SK-N-SH (cell line): ENCODE data around the gene OSBPL10. TPM values are rescaled to one million over a fixed set of nuclear protein-coding genes. Genes with fewer than 3 reads are reported as not detected.

Experiments used
- CTCF ChIA-PET: fragments of 300-600, 350-600 bp; formaldehyde crosslinking; extraction: SDS; loops from one replicate; lab custom pipeline; 2021; lab: Yijun Ruan, JAX
- POLR2A ChIA-PET: fragments of 350-600 bp; sonication (Branson Sonifier 250); formaldehyde crosslinking; extraction: SDS; loops from one replicate; lab custom pipeline; 2020; ENCODE audit warnings: antibody characterized with exemption, inconsistent platforms; lab: Yijun Ruan, JAX
- DNase-seq: peaks from one replicate; pipeline ENCODE4 v3.0.0; 2012
- H2AFZ ChIP-seq: fragments of 200-600 bp; sonication (generic); 2 replicates; pipeline ENCODE4 v1.8.1; 2016; ENCODE audit warnings: antibody characterized with exemption, mild to moderate bottlenecking, low read depth
- H3F3A ChIP-seq: fragments of 200-600 bp; sonication (generic); replicated peaks from 2 replicates; pipeline ENCODE3; 2016; ENCODE audit warnings: antibody characterized with exemption, mild to moderate bottlenecking; ENCODE audit not compliant: insufficient read depth
- H3K27ac ChIP-seq, 2 experiments: fragments of 200-500 bp in 1 of 2; fragments of 200-600 bp in 1 of 2; sonication (Bioruptor generic) in 1 of 2; sonication (generic), shearing (Covaris generic) in 1 of 2; 2 replicates each; pipeline versions ENCODE4 v1.5.1 to v1.6.1; 2014 to 2016; ENCODE audit warnings: low read depth in 2 of 2, inconsistent platforms in 1 of 2, low read length in 1 of 2, mild to moderate bottlenecking in 1 of 2, mixed read lengths in 1 of 2
- H3K27me3 ChIP-seq: fragments of 200-600 bp; sonication (generic), shearing (Covaris generic); 2 replicates; pipeline ENCODE4 v1.6.1; 2016; ENCODE audit warnings: mixed run types; ENCODE audit not compliant: insufficient read depth
- H3K36me3 ChIP-seq, 2 experiments: fragments of 200-500 bp in 1 of 2; fragments of 200-600 bp in 1 of 2; sonication (Bioruptor generic) in 1 of 2; sonication (generic) in 1 of 2; replicated peaks in 1 of 2; 2 replicates each; pipeline versions ENCODE3 to v1.5.1; 2014 to 2016; ENCODE audit warnings: low read length in 1 of 2, mild to moderate bottlenecking in 1 of 2; ENCODE audit not compliant: insufficient read depth in 2 of 2, control insufficient read depth in 1 of 2
- H3K4me1 ChIP-seq, 2 experiments: fragments of 200-500 bp in 1 of 2; fragments of 200-600 bp in 1 of 2; sonication (Bioruptor generic) in 1 of 2; sonication (generic), shearing (Covaris generic) in 1 of 2; 2 replicates each; pipeline versions ENCODE4 v1.5.1 to v1.6.1; 2014 to 2016; ENCODE audit warnings: low read depth in 1 of 2, low read length in 1 of 2, mixed run types in 1 of 2; ENCODE audit not compliant: insufficient read depth in 2 of 2, control insufficient read depth in 1 of 2
- H3K4me2 ChIP-seq: fragments of 200-600 bp; sonication (generic), shearing (Covaris generic); 2 replicates; pipeline ENCODE4 v1.6.1; 2017; ENCODE audit warnings: mixed run types
- H3K4me3 ChIP-seq, 2 experiments: fragments of 200-500 bp in 1 of 2; fragments of 200-600 bp in 1 of 2; sonication (Bioruptor generic) in 1 of 2; sonication (generic), shearing (Covaris generic) in 1 of 2; 2 replicates each; pipeline versions ENCODE4 v1.5.1 to v1.8.1; 2014 to 2016; ENCODE audit warnings: low read depth in 2 of 2, inconsistent platforms in 1 of 2, low read length in 1 of 2, mild to moderate bottlenecking in 1 of 2, mixed read lengths in 1 of 2, moderate library complexity in 1 of 2
- H3K79me2 ChIP-seq: fragments of 200-600 bp; sonication (generic); 2 replicates; pipeline ENCODE4 v1.8.1; 2017; ENCODE audit warnings: mild to moderate bottlenecking; ENCODE audit not compliant: insufficient read depth
- H3K9ac ChIP-seq: fragments of 200-600 bp; sonication (generic); 2 replicates; pipeline ENCODE4 v1.6.1; 2017; ENCODE audit warnings: mixed run types
- H3K9me2 ChIP-seq: fragments of 200-600 bp; sonication (generic); 2 replicates; pipeline ENCODE4 v1.6.1; 2017; ENCODE audit warnings: mixed run types
- H3K9me3 ChIP-seq: fragments of 200-600 bp; sonication (generic); 2 replicates; pipeline ENCODE4 v1.6.1; 2017; ENCODE audit warnings: mixed run types, mild to moderate bottlenecking, moderate library complexity
- H4K20me1 ChIP-seq: fragments of 200-600 bp; sonication (generic); 2 replicates; pipeline ENCODE4 v1.6.1; 2017; ENCODE audit warnings: mild to moderate bottlenecking, mixed run types; ENCODE audit not compliant: insufficient read depth
- CHD2 ChIP-seq: fragments of 150-350 bp; IDR thresholded peaks from 2 replicates; pipeline ENCODE4 v1.6.1; 2018; ENCODE audit warnings: low read length; ENCODE audit not compliant: partially characterized antibody
- ELF1 ChIP-seq: IDR thresholded peaks from 2 replicates; pipeline ENCODE4 v1.4.0; 2012
- EP300 ChIP-seq, 2 experiments: IDR thresholded peaks; 2 replicates each; pipeline versions ENCODE4 v1.4.0 to v1.6.1; 2012; ENCODE audit warnings: borderline replicate concordance in 1 of 2, low read depth in 1 of 2, low read length in 1 of 2
- EZH2phosphoT487 ChIP-seq: fragments of 200-600 bp; sonication (generic); IDR thresholded peaks from 2 replicates; pipeline ENCODE4 v1.6.1; 2017; ENCODE audit warnings: low read depth, mixed run types, mild to moderate bottlenecking, antibody characterized with exemption, moderate library complexity, borderline replicate concordance
- FOXM1 ChIP-seq: IDR thresholded peaks from 2 replicates; pipeline ENCODE4 v1.4.0; 2012; ENCODE audit warnings: low read depth, mild to moderate bottlenecking
- GATA2 ChIP-seq: sonication (generic); formaldehyde crosslinking; IDR thresholded peaks from 2 replicates; pipeline ENCODE4 v1.5.0; 2020; ENCODE audit warnings: mild to moderate bottlenecking, missing genetic modification reagents
- MEF2A ChIP-seq: IDR thresholded peaks from 2 replicates; pipeline ENCODE4 v1.4.0; 2012; ENCODE audit warnings: low read depth, borderline replicate concordance
- POLR2AphosphoS5 ChIP-seq: IDR thresholded peaks from 2 replicates; pipeline ENCODE4 v1.6.1; 2012; ENCODE audit warnings: low read depth, low read length
- RAD21 ChIP-seq: IDR thresholded peaks from 2 replicates; pipeline ENCODE4 v1.6.1; 2012; ENCODE audit warnings: mild to moderate bottlenecking, low read length
- RXRA ChIP-seq: IDR thresholded peaks from 2 replicates; pipeline ENCODE4 v1.4.0; 2012; ENCODE audit warnings: low read depth, mild to moderate bottlenecking, borderline replicate concordance
- SMC3 ChIP-seq: IDR thresholded peaks from 2 replicates; pipeline ENCODE4 v1.6.1; 2012; ENCODE audit warnings: low read depth, low read length, improper control_type of control experiment
- TAF1 ChIP-seq: IDR thresholded peaks from 2 replicates; pipeline ENCODE4 v1.6.1; 2012; ENCODE audit warnings: low read depth, mild to moderate bottlenecking, low read length, moderate library complexity, borderline replicate concordance
- TCF12 ChIP-seq: IDR thresholded peaks from 2 replicates; pipeline ENCODE4 v1.4.0; 2012
- TEAD4 ChIP-seq: IDR thresholded peaks from 2 replicates; pipeline ENCODE4 v1.4.0; 2012; ENCODE audit warnings: mild to moderate bottlenecking, borderline replicate concordance; ENCODE audit not compliant: insufficient read depth
- YY1 ChIP-seq: IDR thresholded peaks from 2 replicates; pipeline ENCODE4 v1.4.0; 2012; ENCODE audit warnings: low read depth, mild to moderate bottlenecking
- WGBS: methylation state at CpG from one replicate; pipeline ENCODE4 v1.1.6; 2017; ENCODE audit warnings: low lambda C conversion rate; 5-methylcytosine and 5-hydroxymethylcytosine counted together
- polyA plus RNA-seq, 3 experiments: library from polyadenylated mRNA; depleted of rRNA; stranded (reverse); fragments of >200 nt; gene quantifications; 2 replicates each; pipeline ENCODE4 v1.2.3, GENCODE V29; 2012
- TF ChIP-seq, protein P1 (sequence below): IDR thresholded peaks from 2 replicates; pipeline ENCODE4; 2012
- TF ChIP-seq, protein P2 (sequence below): IDR thresholded peaks from 2 replicates; pipeline ENCODE4 v1.6.1; 2012; ENCODE audit warnings: mild to moderate bottlenecking, low read depth, low read length, moderate library complexity
- TF ChIP-seq, protein P3 (sequence below): fragments of 150-350 bp; IDR thresholded peaks from 2 replicates; pipeline ENCODE4 v1.6.1; 2017; ENCODE audit warnings: antibody characterized with exemption, low read length, low read depth, borderline replicate concordance

OSBPL10 gene
- polyA plus RNA-seq, 1 of the 3 experiments (the other 2 are of a cell fraction), result 0.12 TPM

DNA sequence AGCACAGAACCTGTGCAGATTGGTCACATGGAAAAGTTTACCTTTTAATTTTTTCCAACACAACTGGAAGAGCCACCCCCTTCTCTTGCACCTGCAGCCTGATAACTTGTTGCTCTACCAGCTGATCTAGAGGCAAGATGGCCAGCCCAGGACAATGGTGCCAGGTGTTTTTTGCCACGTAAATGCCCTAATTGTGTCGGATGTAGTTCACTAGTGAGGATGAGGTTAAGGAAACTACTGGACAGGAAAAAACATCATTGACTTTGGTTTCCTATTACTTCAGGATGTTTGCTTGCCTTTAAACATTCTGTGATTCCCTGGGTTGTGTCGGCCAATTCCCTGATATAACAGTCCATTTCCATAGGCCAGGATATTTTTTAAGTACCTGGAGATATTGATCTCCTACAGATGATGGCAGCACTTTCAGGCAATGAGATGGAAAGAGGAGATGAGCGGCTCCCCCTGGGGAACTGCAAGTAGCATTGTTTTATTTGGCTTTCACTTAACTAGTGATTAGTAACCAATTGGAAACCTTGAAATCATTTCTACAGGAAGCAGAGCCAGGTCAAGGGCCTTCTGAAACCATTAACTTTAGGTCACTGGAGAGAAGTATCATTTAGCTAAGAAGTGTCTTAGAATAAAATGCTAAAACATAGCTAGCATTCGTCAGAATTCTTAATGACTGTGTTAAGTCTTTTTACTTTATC is 72.5 kb downstream of the OSBPL10 start:
- WGBS, result 48% methylated on average over 5 of the region's 5 CpGs
- ChIA-PET POLR2A (no interaction called here), CTCF (interaction anchor here (0.7 kb wide), 1 partner anchor 10 kb away, joined by 3 read pairs; no protein-coding TSS in a partner anchor)
- H4K20me1 ChIP-seq, result no peaks in the 10 kb centered on the region
- H3F3A ChIP-seq, result no peaks in the 10 kb centered on the region
- no peak overlapping the region for H3K4me2 ChIP-seq
- H3K9ac ChIP-seq, result no peak overlapping the region
- no peak overlapping the region for H3K27ac ChIP-seq
- no peaks in the 10 kb centered on the region for H3K9me3 ChIP-seq
- no peaks in the 10 kb centered on the region for H3K79me2 ChIP-seq
- no peak overlapping the region for H2AFZ ChIP-seq
- no peaks in the 10 kb centered on the region for H3K9me2 ChIP-seq
- no peak for TF ChIP-seq GATA2 (CRISPR knock-in tag)
- no peak for TF ChIP-seq ELF1
- no peak for TF ChIP-seq TEAD4
- TF ChIP-seq RXRA, result no peak
- TF ChIP-seq FOXM1, result no peak
- TF ChIP-seq EZH2phosphoT487, result no peak
- TF ChIP-seq TCF12, result no peak
- TF ChIP-seq YY1, result no peak
- no peak for TF ChIP-seq EP300 (IDR thresholded peaks at IDR 0.05; ENCODE audit: borderline replicate concordance in 1 of 2, low read depth in 1 of 2, low read length in 1 of 2)
- no peak for TF ChIP-seq TAF1
- TF ChIP-seq, protein P1, sequence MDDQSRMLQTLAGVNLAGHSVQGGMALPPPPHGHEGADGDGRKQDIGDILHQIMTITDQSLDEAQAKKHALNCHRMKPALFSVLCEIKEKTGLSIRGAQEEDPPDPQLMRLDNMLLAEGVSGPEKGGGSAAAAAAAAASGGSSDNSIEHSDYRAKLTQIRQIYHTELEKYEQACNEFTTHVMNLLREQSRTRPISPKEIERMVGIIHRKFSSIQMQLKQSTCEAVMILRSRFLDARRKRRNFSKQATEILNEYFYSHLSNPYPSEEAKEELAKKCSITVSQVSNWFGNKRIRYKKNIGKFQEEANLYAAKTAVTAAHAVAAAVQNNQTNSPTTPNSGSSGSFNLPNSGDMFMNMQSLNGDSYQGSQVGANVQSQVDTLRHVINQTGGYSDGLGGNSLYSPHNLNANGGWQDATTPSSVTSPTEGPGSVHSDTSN, result no peak
- TF ChIP-seq, protein P2, sequence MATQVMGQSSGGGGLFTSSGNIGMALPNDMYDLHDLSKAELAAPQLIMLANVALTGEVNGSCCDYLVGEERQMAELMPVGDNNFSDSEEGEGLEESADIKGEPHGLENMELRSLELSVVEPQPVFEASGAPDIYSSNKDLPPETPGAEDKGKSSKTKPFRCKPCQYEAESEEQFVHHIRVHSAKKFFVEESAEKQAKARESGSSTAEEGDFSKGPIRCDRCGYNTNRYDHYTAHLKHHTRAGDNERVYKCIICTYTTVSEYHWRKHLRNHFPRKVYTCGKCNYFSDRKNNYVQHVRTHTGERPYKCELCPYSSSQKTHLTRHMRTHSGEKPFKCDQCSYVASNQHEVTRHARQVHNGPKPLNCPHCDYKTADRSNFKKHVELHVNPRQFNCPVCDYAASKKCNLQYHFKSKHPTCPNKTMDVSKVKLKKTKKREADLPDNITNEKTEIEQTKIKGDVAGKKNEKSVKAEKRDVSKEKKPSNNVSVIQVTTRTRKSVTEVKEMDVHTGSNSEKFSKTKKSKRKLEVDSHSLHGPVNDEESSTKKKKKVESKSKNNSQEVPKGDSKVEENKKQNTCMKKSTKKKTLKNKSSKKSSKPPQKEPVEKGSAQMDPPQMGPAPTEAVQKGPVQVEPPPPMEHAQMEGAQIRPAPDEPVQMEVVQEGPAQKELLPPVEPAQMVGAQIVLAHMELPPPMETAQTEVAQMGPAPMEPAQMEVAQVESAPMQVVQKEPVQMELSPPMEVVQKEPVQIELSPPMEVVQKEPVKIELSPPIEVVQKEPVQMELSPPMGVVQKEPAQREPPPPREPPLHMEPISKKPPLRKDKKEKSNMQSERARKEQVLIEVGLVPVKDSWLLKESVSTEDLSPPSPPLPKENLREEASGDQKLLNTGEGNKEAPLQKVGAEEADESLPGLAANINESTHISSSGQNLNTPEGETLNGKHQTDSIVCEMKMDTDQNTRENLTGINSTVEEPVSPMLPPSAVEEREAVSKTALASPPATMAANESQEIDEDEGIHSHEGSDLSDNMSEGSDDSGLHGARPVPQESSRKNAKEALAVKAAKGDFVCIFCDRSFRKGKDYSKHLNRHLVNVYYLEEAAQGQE, result no peak
- no peak for TF ChIP-seq MEF2A
- no peak for TF ChIP-seq POLR2AphosphoS5
- TF ChIP-seq CHD2, result no peak
- TF ChIP-seq, protein P3, sequence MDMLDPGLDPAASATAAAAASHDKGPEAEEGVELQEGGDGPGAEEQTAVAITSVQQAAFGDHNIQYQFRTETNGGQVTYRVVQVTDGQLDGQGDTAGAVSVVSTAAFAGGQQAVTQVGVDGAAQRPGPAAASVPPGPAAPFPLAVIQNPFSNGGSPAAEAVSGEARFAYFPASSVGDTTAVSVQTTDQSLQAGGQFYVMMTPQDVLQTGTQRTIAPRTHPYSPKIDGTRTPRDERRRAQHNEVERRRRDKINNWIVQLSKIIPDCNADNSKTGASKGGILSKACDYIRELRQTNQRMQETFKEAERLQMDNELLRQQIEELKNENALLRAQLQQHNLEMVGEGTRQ, result no peak
- no peak for TF ChIP-seq SMC3
- no peak for TF ChIP-seq RAD21
- H3K36me3 ChIP-seq, result no peaks in the 10 kb centered on the region
- no peak for DNase-seq
- H3K4me1 ChIP-seq, result no peaks in the 10 kb centered on the region
- H3K4me3 ChIP-seq, result no peak overlapping the region
- H3K27me3 ChIP-seq, result no peaks in the 10 kb centered on the region
